ENCODE measurements around the gene MIEF1. TPM values are rescaled to one million over a fixed set of nuclear protein-coding genes. Genes with fewer than 3 reads are reported as not detected.
A peak's percentile ranks its signal among the peaks of the same experiment; 100 is the strongest.
"Not testable (repeated sequence)": the region's sequence is repeated elsewhere in the genome, so short reads cannot be mapped to it uniquely, and the experiment has no call there.

Gene MIEF1
- total RNA-seq, 2 donors from 2014 or later: 14.4 to 22.1 TPM

GRCh38 chr22:39500101-39500500 is 2.0 kb upstream of the MIEF1 start:
- no peaks in the 10 kb centered on the region for H3K9me3 ChIP-seq
- DNase-seq (ENCODE audit: low spot score): no peak
- TF ChIP-seq CTCF (IDR thresholded peaks at IDR 0.05): no peak
- peak overlapping the region; percentile 90 to 93 for H3K27ac ChIP-seq
- peaks cover 0 to 56% of the 10 kb centered on the region in 2 donors for H3K4me1 ChIP-seq
- H3K27me3 ChIP-seq: no peaks in the 10 kb centered on the region
- peaks cover 12% of the 10 kb centered on the region for H3K36me3 ChIP-seq
- H3K4me3 ChIP-seq: no peak overlapping the region

GRCh38 chr22:39501644-39502108 is 414 bp upstream of the MIEF1 start:
- Histone ChIP-seq H3K9me3 (no peaks in the 10 kb centered on the region), H3K27ac (peak overlapping the region; percentile 90 to 93), H3K27me3 (no peaks in the 10 kb centered on the region), H3K36me3 (peaks cover 27% of the 10 kb centered on the region), H3K4me3 (peak overlapping the region; percentile 84 to 95), H3K4me1 (peaks cover 0 to 55% of the 10 kb centered on the region in 2 donors)
- TF ChIP-seq CTCF (IDR thresholded peaks at IDR 0.05): no peak
- no peak for DNase-seq (ENCODE audit: low spot score)

GRCh38 chr22:39502789-39503409 is 809 bp downstream of the MIEF1 start:
- H3K4me3 ChIP-seq: peak overlapping the region; percentile 84 to 95
- H3K36me3 ChIP-seq: peaks cover 40% of the 10 kb centered on the region
- no peak for DNase-seq (ENCODE audit: low spot score)
- H3K9me3 ChIP-seq: no peaks in the 10 kb centered on the region
- H3K27me3 ChIP-seq: no peaks in the 10 kb centered on the region
- TF ChIP-seq CTCF (IDR thresholded peaks at IDR 0.05): no peak
- peak overlapping the region; percentile 90 to 93 for H3K27ac ChIP-seq
- H3K4me1 ChIP-seq: peaks cover 0 to 51% of the 10 kb centered on the region in 2 donors

GRCh38 chr22:39503630-39504029 is 1.5 kb downstream of the MIEF1 start:
- Histone ChIP-seq H3K4me1 (peaks cover 0 to 44% of the 10 kb centered on the region in 2 donors), H3K4me3 (peak overlapping the region in 1 of 2 donors; percentile 95)

GRCh38 chr22:39504071-39504470 is 2.0 kb downstream of the MIEF1 start:
- no peak overlapping the region for H3K27ac ChIP-seq
- no peak for DNase-seq (ENCODE audit: low spot score)
- no peaks in the 10 kb centered on the region for H3K9me3 ChIP-seq
- peaks cover 48% of the 10 kb centered on the region for H3K36me3 ChIP-seq
- no peaks in the 10 kb centered on the region for H3K27me3 ChIP-seq
- H3K4me3 ChIP-seq: no peak overlapping the region
- H3K4me1 ChIP-seq: peaks cover 0 to 42% of the 10 kb centered on the region in 2 donors
- TF ChIP-seq CTCF (IDR thresholded peaks at IDR 0.05): no peak

More at GRCh38 chr22:39503630-39504029, 1.5 kb downstream of the MIEF1 start:
- TF ChIP-seq CTCF (IDR thresholded peaks at IDR 0.05): no peak
- Histone ChIP-seq H3K27ac (peak overlapping the region in 1 of 2 donors; percentile 93), H3K9me3 (no peaks in the 10 kb centered on the region), H3K36me3 (peaks cover 47% of the 10 kb centered on the region), H3K27me3 (no peaks in the 10 kb centered on the region)
- no peak for DNase-seq (ENCODE audit: low spot score)

- Histone ChIP-seq H3K36me3 (peaks cover 77% of the 10 kb centered on the region), H3K4me1 (peaks cover 0 to 28% of the 10 kb centered on the region in 2 donors)
- DNase-seq (ENCODE audit: low spot score); H3K27me3 ChIP-seq; H3K27ac ChIP-seq; H3K9me3 ChIP-seq; H3K4me3 ChIP-seq: not testable (repeated sequence)
Measured at GRCh38 chr22:39507021-39507420, 4.9 kb downstream of the MIEF1 start.
